T47D (cell line): ENCODE measurements around the gene BAIAP2.

Source experiments
- DNase-seq, 2 experiments: peaks; one replicate each; pipeline versions ENCODE4 v3.0.0 to v3.0.0-alpha.2; 2011 to 2012; ENCODE audit warnings: low read depth in 1 of 2, low spot score in 1 of 2
- JUND ChIP-seq: IDR thresholded peaks from 2 replicates; pipeline ENCODE4 v1.6.1; 2012; ENCODE audit warnings: low read depth
- in situ Hi-C: cut with HindIII; loops from 2 replicates; pipeline ENCODE4 v1.10.0; 2016; ENCODE audit warnings: low sequenced_read_pairs, low pct_unique_long_range_greater_than_20kb

The BAIAP2 gene

DNA sequence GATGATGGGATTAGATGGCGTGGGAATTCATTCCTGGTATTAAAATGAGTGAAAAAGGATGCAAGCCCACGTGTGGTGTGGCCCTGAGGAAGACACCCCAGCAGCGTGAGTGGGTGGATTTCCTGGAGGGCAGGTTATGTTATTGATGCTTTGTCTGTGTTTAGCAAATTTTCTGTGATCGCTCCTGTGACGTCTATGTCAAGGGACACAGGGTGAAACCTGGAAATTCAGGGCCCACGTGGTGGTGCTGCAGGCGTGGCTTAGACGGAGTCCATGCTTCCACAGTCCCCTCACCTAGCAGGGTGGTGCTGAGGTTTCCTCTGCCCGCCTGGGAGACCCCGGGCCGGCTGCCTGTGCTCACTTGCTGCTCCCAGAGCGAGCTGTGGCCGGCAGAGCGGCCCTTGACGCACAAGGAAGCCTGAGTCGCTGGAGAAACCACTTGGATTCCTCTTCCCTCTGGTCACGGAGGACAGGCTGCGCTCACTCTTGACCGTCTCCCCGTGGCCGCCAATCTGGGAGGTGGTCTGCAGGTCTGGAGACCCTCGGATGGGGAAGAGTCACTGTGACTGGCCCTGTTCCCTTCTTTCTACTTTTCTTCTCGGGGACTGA, 23.4 kb downstream of the BAIAP2 start:
- no peak for TF ChIP-seq JUND
- in situ Hi-C loops: no loop called here
- DNase-seq: no peak

DNA sequence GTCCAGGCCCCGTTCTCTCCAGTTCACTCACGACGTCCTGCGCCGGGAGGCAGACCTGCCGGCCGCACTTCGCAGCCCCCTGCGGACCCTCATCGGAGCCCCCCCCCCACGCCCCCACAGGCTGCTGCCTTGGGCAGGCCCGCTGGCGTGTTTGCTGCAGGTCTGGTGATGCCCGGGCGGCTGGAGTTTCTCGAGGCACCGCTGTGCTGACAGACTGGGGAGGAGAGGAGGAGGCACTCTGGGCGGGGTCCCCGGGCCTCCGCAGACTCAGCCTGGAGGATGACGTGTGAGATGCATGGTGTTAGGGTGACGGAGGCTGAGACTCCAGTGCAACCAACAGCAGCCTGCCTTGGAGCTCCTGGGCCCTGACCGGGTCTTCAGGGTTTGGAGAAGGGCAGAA, 24.1 kb downstream of the BAIAP2 start:
- DNase-seq: no peak
- no peak for TF ChIP-seq JUND
- in situ Hi-C loops: no loop called here

GRCh38 chr17:81060416-81060815, 25.5 kb downstream of the BAIAP2 start:
- no peak for TF ChIP-seq JUND
- no peak for DNase-seq
- in situ Hi-C loops: no loop called here

DNA sequence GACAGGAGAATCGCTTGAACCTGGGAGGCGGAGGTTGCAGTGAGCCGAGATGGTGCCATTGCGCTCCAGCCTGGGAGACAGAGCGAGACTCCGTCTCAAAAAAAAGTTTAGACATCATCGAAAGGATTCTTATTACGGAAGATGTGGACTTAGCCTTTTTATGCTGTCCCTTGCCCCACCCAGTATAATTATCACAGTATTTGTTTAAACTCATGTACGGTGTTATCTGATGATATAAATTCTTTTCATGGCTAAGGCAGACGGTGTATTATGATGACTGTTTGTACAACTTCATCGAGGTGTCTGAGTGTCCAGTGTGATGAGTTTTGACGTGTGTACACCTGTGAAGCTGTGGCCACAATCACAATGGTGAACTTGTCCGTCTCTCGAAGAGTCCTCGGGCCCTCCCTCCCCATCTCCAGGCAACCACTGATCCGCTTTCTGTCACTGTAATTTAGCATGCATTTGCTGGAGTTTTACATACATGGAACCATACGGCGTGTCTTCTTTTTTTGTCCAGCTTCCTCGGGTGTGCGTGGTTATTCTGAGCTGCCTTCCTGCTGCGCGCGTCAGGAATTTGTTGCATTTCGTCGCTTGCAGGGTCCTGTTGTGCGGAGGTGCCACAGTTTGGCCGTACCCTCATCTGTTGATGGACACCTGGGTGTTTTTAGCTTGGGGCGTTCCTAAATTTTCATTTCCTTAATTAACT, 26.2 kb downstream of the BAIAP2 start:
- in situ Hi-C loops: no loop called here
- DNase-seq: no peak
- no peak for TF ChIP-seq JUND

DNA sequence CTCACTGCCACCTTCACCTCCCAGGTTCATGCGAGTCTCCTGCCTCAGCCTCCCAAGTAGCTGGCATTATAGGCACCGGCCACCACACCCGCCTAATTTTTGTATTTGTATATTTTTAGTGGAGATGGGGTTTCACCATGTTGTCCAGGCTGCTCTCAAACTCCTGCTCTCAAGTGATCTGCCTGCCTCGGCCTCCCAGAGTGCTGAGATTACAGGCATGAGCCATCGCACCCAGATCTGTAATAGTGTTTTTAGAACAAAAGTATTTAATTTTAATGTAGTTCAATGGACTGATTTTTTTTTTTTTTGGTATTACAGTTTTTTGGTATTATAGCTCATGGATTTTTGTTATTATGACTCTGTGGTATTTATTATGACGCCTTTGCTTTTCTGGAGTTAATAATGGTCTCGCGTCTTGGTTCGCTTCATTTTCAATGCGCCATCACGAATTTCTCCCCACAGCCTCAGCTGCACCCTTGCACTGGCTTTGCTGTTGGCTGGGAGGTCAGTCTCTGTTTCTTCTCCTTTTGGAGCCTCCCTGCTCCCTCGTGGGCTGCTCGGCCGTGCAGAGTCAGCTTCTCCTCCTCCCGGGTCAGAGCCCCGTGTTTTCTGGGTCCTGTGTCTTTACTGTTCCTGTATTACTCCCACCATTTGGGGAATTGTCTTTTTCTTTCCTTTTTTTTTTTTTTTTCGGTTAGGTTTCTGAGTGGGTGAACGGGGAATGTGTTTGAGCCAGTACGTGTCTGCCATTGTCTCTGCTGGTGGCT, 27.2 kb downstream of the BAIAP2 start:
- no peak for TF ChIP-seq JUND
- in situ Hi-C loops: no loop called here
- no peak for DNase-seq

GRCh38 chr17:81063106-81064093, 28.4 kb downstream of the BAIAP2 start:
- DNase-seq: no peak
- in situ Hi-C loops: no loop called here
- no peak for TF ChIP-seq JUND

- TF ChIP-seq JUND: no peak
- no peak for DNase-seq
- in situ Hi-C loops: no loop called here
These were observed 29.9 kb downstream of the BAIAP2 start for GRCh38 chr17:81064678-81065475.

GRCh38 chr17:81065500-81065899, 30.5 kb downstream of the BAIAP2 start:
- in situ Hi-C loops: no loop called here
- no peak for TF ChIP-seq JUND
- DNase-seq: no peak

DNA sequence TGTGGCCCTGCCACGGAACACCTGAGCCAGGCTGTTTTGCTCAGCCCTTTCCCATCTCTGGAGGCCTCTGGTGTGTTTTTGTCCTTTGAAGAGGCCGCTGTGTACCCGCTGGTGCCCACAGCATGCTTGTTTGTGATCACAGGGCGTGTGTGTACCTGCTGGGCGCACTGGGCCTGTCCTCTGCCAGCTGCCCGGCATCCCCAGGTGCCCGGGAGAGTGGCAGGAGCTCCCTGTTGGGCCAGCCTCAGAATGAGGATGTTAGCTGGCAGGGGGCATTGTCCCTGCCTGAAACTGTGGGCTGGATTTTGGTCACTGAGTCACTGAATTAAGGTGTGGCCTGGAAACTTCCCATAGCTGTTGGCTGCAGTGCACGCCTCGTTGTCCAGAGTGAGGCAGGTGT, 31.1 kb downstream of the BAIAP2 start:
- in situ Hi-C loops: no loop called here
- no peak for DNase-seq
- TF ChIP-seq JUND: no peak

DNA sequence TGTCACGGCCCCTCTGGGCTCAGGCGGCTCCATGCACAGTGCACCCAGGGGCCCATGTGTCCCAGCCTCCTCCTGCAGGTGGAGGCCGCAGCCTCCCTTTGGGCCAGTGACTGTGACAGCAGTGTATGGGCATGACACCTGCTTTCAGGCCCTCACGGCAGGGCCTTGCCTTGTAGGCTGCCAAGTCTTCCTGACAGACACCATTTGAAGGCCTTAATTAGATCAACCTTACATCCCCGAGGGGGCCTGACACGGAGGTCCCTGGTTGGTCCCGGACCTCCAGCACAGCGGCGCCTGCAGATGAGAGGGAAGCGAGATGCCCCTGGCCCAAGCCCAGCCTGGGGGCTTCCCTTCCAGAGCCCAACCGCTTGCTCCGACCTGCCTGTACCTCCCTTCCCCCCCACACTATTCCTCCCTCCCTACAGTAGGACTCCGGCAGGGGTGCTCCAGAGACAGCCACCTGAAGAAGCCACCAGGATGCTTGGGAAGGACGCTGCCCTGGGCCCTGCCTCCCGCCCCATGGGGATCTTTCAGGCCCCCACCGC, 31.9 kb downstream of the BAIAP2 start:
- in situ Hi-C loops: no loop called here
- TF ChIP-seq JUND: no peak
- no peak for DNase-seq

- DNase-seq: no peak
- no peak for TF ChIP-seq JUND
- in situ Hi-C loops: no loop called here
These were observed 32.5 kb downstream of the BAIAP2 start for GRCh38 chr17:81067391-81067811.
